Choroid plexus epithelial cell (primary cell): ENCODE results near the gene KRTAP12-3.
"Not testable (repeated sequence)": the region's sequence is repeated elsewhere in the genome, so short reads cannot be mapped to it uniquely, and the experiment has no call there.

ENCODE experiments used
- DNase-seq: peaks from one replicate; pipeline ENCODE4 v3.0.0-alpha.2; 2010; ENCODE audit warnings: low read depth
- H3K4me3 ChIP-seq: 2 replicates; pipeline ENCODE4 v1.5.1; 2011; ENCODE audit warnings: low read depth, mild to moderate bottlenecking, control low read depth, low read length, moderate library complexity
- CTCF ChIP-seq: conservative IDR thresholded peaks from 2 replicates; pipeline ENCODE4 v1.5.1; 2011; ENCODE audit warnings: low read depth, mild to moderate bottlenecking, control low read depth, inconsistent platforms, low read length, moderate library complexity

The KRTAP12-3 gene

GRCh38 chr21:44656868-44657267 is 864 bp upstream of the KRTAP12-3 start:
- DNase-seq: no peak
- H3K4me3 ChIP-seq: no peak overlapping the region
- TF ChIP-seq CTCF: no peak

GRCh38 chr21:44658541-44658910 is 794 bp downstream of the KRTAP12-3 start:
- H3K4me3 ChIP-seq: no peak overlapping the region
- no peak for DNase-seq

GRCh38 chr21:44658913-44659595 is 1.3 kb downstream of the KRTAP12-3 start:
- H3K4me3 ChIP-seq: no peak overlapping the region
- DNase-seq: no peak
- no peak for TF ChIP-seq CTCF

More at GRCh38 chr21:44658541-44658910, 794 bp downstream of the KRTAP12-3 start:
- no peak for TF ChIP-seq CTCF

- DNase-seq, H3K4me3 ChIP-seq: not testable (repeated sequence)
Measured at GRCh38 chr21:44661567-44661966, 3.8 kb downstream of the KRTAP12-3 start.

- no peak overlapping the region for H3K4me3 ChIP-seq
- DNase-seq: no peak
Measured at GRCh38 chr21:44664691-44665090, 7.0 kb downstream of the KRTAP12-3 start.

GRCh38 chr21:44666401-44667320 is 8.9 kb downstream of the KRTAP12-3 start, which contains the start of gene KRTAP12-2:
TSS of gene KRTAP12-2 (minus strand) at chr21:44666927. CDS start at chr21:44666886, 41 bp downstream.
- DNase-seq: no peak
- TF ChIP-seq CTCF: no peak
- no peak within 1 kb of the TSS for H3K4me3 ChIP-seq

More at GRCh38 chr21:44664691-44665090, 7.0 kb downstream of the KRTAP12-3 start:
- TF ChIP-seq CTCF: no peak

GRCh38 chr21:44667612-44668011 is 9.9 kb downstream of the KRTAP12-3 start:
- no peak overlapping the region for H3K4me3 ChIP-seq
- no peak for TF ChIP-seq CTCF
- DNase-seq: no peak
